AG08395 (cell line): Measurements from ENCODE around the gene BLVRB.
"Not testable (repeated sequence)": the region's sequence is repeated elsewhere in the genome, so short reads cannot be mapped to it uniquely, and the experiment has no call there.

ENCODE experiments used
- DNase-seq: peaks from one replicate; pipeline ENCODE4 v3.0.0; 2012; ENCODE audit warnings: mixed read lengths, low spot score

The BLVRB gene

DNA sequence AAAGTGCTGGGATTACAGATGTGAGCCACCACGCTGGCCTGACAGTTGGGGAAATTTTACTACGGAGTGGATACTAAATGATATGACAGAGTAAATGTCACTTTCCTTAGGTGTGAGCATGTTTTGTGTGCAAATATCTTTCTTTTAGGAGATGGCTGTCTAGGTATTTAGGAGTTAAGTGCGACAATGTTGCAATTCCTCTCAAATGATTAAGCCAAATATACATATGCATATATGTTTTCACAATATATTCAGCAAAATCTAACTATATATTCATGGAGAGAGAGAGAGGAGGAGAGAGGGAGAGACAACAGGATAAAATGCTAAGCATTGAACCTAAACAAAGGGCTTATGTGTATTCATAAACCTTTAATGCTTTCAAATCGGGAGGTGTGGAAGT, 16.0 kb downstream of the BLVRB start:
- DNase-seq: no peak

- no peak for DNase-seq
Measured at GRCh38 chr19:40446263-40446784, 19.2 kb downstream of the BLVRB start.

DNA sequence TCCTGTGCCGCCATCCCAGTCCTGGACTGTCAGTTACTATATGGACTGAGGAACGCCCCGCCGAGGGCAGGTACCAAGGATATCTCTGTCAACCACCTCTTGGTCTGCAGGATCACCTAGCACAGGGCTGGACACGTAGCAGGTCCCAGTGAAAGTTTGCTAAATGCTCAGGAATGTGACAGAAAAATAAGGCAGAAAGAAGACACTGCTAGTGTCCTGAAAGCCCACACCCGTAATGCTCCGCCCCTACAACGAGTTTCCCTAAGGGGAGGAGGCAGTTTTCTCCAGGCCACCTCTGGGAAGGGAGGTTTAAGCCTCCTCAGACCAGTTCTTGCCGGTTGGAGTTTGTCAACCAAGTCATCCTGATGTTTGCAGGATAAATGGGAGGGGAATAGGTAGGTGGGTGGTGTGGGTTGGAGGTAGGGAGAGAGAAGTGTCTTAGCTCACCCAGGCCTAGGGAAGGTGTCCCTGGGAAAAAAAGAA, 19.7 kb downstream of the BLVRB start:
- peak; percentile 36 for DNase-seq

DNA sequence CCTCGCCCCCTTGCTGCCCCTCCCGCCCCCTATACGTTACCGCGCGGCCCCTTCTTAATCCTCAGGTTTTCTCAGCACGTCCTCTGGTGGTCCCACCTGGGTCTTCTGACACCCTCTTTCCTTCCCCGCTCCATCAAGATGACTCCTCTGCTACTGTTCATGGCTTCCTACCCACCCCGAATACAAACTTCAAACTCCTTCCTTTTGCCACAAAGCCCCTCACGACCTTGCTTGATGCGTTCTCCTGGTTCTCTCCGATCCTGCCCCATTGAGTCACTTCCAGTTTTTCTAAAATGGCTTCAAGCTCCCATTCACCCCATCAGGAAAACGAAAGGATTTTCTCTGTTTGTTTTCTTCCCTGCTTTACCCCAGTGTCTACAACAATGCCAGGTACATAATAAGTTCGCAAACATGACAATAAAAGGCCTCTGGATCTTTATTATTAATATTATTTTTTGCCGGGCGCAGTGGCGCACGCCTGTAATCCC, 20.7 kb downstream of the BLVRB start:
- DNase-seq: no peak

GRCh38 chr19:40444000-40444824, 21.3 kb downstream of the BLVRB start, which contains the start of gene SERTAD3:
TSS of gene SERTAD3 (minus strand) at chr19:40444335. CDS start at chr19:40442080, 2,255 bp downstream.
- peak; percentile 98 for DNase-seq

DNA sequence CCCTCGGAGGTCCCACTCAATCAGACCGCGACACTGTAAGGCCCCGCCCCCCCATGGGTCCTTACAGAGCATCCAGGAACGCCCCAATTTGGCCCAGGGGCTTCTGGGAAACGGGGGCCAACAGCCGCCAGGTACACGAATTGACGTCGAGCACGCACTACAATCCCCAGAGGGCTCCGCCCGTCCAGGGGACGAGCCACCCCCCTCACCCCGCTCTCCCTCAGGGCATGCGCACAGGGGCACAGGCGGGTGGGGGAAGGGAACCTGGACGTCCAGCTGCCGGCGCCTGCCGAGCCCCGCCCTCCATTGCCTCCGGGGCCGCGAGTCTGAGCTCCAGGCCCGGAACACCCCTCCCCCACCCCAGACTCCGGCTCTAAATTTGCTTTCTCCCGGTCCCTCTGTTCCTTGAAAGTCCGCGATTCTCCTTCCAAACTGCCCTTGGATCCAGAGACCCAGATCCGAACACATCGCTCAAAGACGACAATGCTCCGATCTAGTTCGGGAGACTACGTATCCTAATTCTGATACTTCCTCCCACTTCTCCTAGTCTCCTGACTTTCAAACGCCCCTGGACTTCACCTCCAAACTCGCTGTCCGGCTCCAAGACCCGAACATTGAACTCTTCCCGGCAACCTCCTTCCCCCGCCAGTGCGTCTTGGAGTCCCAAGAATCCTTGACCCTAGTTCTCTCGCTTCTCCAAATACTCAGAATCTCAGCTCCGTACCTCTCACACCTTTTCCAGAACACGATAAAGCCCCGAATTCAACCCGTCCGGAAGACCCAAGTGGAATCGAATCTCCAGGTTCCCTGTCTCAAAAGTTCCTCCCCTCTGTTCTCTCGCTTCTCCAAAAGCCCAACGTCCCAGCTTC, 22.2 kb downstream of the BLVRB start:
- DNase-seq: peak; percentile 100

DNA sequence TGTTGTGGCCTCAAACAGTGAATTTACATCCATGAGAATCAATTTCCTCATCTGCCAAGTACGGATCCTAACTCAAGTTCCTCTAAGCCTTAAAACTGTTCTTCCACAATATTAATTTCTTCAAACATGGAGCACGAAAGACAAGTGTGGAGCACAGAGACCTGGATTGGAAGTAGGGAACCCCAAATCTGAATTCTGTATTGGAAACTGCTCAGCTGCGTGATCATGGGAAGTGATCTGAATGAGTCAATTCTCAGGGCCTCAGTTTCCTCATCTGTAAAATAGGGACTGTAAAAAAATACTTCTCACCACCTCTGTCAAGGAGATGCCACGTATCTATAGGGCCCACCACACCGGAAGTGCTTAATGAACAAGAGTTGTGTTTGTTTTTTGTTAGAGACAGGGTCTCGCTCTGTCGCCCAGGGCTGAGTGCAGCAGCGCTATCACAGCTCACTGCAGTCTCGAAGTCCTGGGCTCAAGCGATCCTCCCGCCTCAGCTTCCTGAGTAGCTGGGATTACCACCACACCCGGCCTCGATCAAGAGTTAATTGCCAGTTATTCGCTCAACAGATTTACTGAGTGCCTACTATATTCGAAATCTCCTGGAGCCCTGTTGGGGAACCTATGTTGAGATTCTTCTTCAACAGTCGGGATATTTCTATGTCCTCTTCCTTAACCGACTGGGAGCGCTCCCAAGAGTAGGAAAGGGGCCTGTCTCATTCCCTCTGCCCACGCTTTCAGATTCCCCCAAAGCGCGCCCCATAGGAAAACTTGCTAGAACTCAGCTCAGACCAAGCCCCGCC, 23.0 kb downstream of the BLVRB start:
- DNase-seq: no peak

DNA sequence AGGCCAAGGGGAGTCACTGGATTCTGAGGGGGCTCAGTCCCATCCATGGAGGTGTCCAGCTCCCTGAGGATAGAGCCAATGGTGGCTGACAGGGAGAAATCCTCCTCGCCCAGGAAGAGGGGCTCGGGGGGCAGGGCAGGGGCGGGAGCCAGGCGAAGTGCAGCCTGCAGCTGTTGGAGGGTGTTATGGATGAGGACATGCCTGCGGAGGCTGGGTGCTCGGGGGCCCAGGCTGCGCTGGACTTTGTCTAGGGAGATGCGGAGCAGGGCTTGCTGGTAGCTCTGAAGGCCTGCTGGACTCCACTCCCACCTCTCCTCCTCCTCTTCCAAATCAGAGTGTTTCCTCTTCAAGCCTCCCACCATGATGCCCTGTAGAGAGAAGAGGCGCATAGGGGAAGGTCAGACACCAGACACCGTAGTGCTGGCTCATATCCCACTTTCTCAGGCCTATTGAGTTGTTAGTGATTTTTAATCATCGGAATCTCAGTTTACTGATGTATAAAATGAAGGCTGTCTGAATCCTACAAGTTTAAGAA, 23.8 kb downstream of the BLVRB start:
- no peak for DNase-seq

GRCh38 chr19:40438284-40438683, 27.3 kb downstream of the BLVRB start:
- no peak for DNase-seq

- DNase-seq: peak; percentile 93
Measured at GRCh38 chr19:40433391-40434216, 31.9 kb downstream of the BLVRB start.

DNA sequence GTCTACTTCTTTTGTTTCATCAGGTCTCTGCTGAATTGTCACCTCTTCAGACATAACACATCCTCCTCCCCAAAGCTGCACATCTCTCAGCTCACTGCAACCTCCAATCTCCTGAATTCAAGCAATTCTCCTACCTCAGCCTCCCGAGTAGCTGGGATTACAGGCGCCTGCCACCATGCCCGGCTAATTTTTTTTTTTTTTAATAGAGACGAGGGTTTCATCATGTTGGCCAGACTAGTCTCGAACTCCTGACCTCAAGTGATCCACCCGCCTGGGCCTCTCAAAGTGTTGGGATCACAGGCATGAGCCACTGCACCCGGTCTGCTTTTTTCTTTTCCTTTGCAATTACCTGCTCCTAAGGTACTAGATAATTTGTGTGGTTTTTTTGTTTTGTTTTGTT, 32.8 kb downstream of the BLVRB start:
- DNase-seq: not testable (repeated sequence)

DNA sequence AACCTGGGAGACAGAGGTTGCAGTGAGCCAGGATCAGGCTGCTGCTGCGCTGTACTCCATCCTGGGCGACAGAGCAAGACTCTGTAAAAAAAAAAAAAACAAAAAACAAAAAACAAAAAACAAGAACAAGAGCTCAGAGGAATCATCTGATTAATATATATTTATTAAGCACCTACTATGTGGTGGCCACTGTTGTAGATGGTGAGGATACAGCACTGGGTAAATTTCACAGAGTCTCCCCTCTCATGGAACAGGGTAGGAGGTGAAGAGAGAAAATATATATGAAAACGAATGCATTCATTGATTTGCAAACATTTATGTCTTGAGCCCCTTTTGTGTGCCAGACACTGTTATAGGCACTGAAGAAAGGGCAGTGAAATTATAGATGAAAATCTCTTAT, 33.8 kb downstream of the BLVRB start:
- DNase-seq: no peak

DNA sequence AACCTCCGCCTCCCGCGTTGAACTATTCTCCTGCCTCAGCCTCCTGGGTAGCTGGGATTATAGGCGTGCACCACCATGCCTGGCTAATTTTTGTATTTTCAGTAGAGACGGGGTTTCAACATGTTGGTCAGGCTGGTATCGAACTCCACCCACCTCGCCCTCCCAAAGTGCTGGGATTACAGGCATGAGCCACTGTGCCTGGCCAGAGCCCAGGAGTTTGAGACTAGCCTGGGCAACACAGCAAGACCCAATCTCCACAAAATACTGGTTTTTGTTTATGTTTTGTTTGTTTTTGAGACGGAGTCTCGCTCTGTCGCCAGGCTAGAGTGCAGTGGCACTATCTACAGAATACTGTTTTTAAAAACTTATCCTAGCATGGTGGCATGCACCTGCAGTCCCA, 35.3 kb downstream of the BLVRB start:
- not testable (repeated sequence) for DNase-seq

GRCh38 chr19:40428197-40428596, 37.3 kb downstream of the BLVRB start:
- not testable (repeated sequence) for DNase-seq

- DNase-seq: peak; percentile 99
Measured at GRCh38 chr19:40425450-40426287, 39.9 kb downstream of the BLVRB start, which contains the start of gene SERTAD1. TSS of gene SERTAD1 (minus strand) at chr19:40425992. CDS start at chr19:40423546, 2,446 bp downstream.

DNA sequence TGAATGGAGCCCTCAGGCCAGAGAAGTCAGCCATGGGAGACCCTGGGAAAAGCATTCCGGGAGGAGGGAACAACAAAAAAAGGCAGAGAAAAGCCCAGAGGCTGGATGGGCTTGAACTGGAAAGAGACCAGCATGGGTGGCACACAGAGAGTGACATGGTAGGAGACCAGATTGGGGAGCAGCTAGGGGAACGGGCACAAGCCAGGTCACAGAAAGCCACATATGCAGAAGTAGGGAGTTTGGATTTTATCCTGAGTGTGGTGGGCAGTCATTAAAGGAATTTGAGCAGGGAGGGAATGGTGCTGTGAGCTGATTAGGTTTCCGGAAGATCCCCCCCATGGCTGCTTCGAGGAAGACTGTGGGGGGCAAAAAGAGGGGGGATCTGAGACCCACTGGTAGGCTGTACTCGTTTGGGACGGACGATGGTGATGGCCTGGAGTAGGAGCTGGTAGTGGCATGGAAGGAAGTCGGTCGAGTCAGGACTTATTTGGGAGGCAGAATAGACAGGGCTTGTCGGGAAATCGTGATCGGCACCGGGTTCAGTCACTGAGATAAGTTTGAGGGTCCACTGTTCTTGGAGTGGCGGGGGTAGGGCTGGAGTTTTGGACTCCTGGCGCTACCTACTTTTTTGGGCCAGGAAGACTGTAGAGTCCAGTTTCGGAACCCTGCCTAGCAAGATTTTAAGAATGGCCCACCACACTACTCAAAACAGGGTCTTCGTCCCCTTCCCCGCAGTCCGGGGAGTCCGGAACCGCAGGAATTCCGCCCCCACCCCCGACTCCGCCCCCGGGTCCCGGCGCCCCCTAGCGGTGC, 40.7 kb downstream of the BLVRB start:
- DNase-seq: no peak

GRCh38 chr19:40423938-40424337, 41.6 kb downstream of the BLVRB start:
- no peak for DNase-seq
